Endodermal cell (in vitro differentiated cells): ENCODE data around the gene ACOD1. TPM values are rescaled to one million over a fixed set of nuclear protein-coding genes. Genes with fewer than 3 reads are reported as not detected.

Experiments
- DNase-seq: peaks from one replicate; pipeline ENCODE4 v3.0.0-alpha.2; 2017
- H3K27ac ChIP-seq: 2 replicates; pipeline ENCODE4 v1.5.1; 2013; ENCODE audit warnings: mild to moderate bottlenecking, low read depth, low read length, moderate library complexity
- H3K27me3 ChIP-seq: 2 replicates; pipeline ENCODE4 v1.6.1; 2013; ENCODE audit warnings: mild to moderate bottlenecking, low read length, moderate library complexity; ENCODE audit not compliant: insufficient read depth, control insufficient read depth, poor library complexity, severe bottlenecking
- H3K36me3 ChIP-seq: 2 replicates; pipeline ENCODE4 v1.7.0; 2013; ENCODE audit warnings: mild to moderate bottlenecking, low read length, moderate library complexity; ENCODE audit not compliant: control insufficient read depth, insufficient read depth
- H3K4me1 ChIP-seq: one replicate; pipeline ENCODE4 v1.7.0; 2013; ENCODE audit warnings: low read length; ENCODE audit not compliant: control insufficient read depth, insufficient read depth
- H3K4me3 ChIP-seq: 2 replicates; pipeline ENCODE4 v1.5.1; 2013; ENCODE audit warnings: mild to moderate bottlenecking, low read length, moderate library complexity
- H3K9ac ChIP-seq: 2 replicates; pipeline ENCODE4 v1.6.1; 2013; ENCODE audit warnings: mild to moderate bottlenecking, low read length, moderate library complexity; ENCODE audit not compliant: poor library complexity, severe bottlenecking; ENCODE audit errors: extremely low read depth
- H3K9me3 ChIP-seq: 2 replicates; pipeline ENCODE4 v1.6.1; 2013; ENCODE audit warnings: mild to moderate bottlenecking, low read length, moderate library complexity; ENCODE audit not compliant: control insufficient read depth
- H3K27ac Mint-ChIP-seq: 2 replicates; pipeline ENCODE4 v1.8.0; 2020; ENCODE audit warnings: mixed read lengths
- H3K27me3 Mint-ChIP-seq: 2 replicates; pipeline ENCODE4 v1.8.0; 2021; ENCODE audit warnings: mild to moderate bottlenecking, mixed read lengths; ENCODE audit not compliant: insufficient read depth
- H3K36me3 Mint-ChIP-seq: 2 replicates; pipeline ENCODE4 v1.8.0; 2020; ENCODE audit warnings: low read depth, mixed read lengths
- H3K4me1 Mint-ChIP-seq: 2 replicates; pipeline ENCODE4 v1.8.0; 2020; ENCODE audit warnings: mixed read lengths
- H3K4me3 Mint-ChIP-seq: 2 replicates; pipeline ENCODE4 v1.8.0; 2020; ENCODE audit warnings: mild to moderate bottlenecking, moderate library complexity, mixed read lengths
- H3K9me3 Mint-ChIP-seq: 2 replicates; pipeline ENCODE4 v1.8.0; 2020; ENCODE audit warnings: mild to moderate bottlenecking, mixed read lengths
- WGBS, 2 experiments: methylation state at CpG; one replicate each; pipeline versions ENCODE4 v1.1.5 to v1.1.7; 2013; ENCODE audit warnings: missing lambda C conversion rate in 2 of 2, mixed read lengths in 1 of 2; ENCODE audit not compliant: insufficient coverage in 1 of 2, insufficient read length in 1 of 2; 5-methylcytosine and 5-hydroxymethylcytosine counted together
- total RNA-seq, 2 donors: library from RNA; stranded (reverse); fragmentation: NEBNext Ultra II Directional in 1 of 2; extraction: Animal tissue kit (Norgen Biotek cat#: 25700) in 1 of 2; gene quantifications; 2 replicates in 1 of 2; 3 replicates in 1 of 2; pipeline ENCODE4 v1.2.1, GENCODE V29; 2021
- TF ChIP-seq, protein P1 (sequence below): fragments of 200-600 bp; sonication (generic); conservative IDR thresholded peaks from 2 replicates; pipeline ENCODE4 v1.5.0; 2021; ENCODE audit warnings: antibody characterized with exemption, mild to moderate bottlenecking

Gene ACOD1
- total RNA-seq, 2 donors from 2014 or later, result not detected

DNA sequence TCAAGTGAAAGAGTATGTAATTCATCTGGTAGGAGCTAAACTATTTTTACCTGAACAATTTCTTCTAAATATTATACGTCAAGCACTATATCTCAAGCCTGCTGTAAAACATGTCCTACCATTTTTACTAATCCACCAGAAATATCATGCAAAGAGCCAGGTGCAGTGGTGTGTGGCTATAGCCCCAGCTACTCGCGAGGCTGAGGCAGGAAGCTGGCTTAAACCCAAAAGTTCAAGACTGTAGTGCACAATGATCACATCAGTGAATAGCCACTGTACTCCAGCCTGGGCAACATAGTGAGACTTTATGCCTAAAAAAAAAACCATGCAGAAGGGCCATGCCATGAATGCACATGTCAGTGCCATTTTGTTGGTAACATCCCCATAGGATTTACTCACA, 22.9 kb downstream of the ACOD1 start:
- H3K36me3 ChIP-seq, result no peaks in the 10 kb centered on the region
- no peak overlapping the region for H3K4me3 Mint-ChIP-seq
- H3K9me3 Mint-ChIP-seq, result no peaks in the 10 kb centered on the region

DNA sequence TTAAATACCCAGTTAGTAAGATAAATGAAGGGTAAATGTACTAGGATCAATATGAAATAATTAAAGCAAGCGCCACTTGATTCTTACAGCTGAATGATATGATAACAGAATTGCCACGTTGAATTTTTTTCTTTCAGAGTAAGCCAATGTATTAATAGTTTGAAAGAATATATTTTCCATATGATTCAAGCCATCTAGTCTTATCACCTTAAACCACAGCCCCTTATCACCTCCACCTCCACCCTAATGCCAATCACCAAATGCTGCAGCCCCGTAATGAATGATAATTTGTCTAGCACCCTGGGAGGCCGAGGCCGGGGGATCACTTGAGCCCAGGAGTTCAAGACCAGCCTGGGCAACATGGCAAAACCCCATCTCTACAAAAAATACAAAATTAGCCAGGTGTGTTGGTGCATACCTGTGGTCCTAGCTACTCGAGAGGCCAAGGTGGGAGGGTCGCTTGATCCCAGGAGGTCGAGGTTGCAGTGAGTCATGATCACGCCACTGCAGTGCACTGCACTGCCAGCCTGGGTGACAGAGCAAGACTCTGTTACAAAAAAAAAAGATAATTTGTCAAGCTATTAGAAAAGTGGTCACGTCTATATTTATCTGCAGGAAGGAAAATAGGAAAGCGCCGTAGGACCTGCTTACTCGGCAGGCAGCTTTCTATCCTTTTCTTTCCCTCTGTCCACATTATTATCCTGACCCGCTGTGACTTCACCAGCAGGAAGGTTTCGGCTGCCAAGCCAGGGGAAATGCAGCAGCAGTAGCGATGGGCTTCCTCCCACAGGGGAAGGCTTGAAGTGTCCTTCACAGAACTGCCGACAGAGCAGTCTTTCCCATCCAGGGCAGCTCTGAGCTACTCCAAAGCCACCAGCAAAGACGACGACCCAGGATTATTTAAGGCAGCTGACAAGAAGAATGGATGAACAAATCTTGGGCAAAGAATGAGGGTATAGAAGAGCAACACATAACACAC, 23.8 kb downstream of the ACOD1 start:
- Histone ChIP-seq H3K27me3 (no peaks in the 10 kb centered on the region), H3K36me3 (no peaks in the 10 kb centered on the region), H3K9me3 (no peaks in the 10 kb centered on the region), H3K4me3 (no peak overlapping the region), H3K27ac (no peak overlapping the region), H3K9ac (no peak overlapping the region), H3K4me1 (peaks cover 17% of the 10 kb centered on the region)
- Mint-ChIP-seq H3K36me3 (no peaks in the 10 kb centered on the region), H3K4me3 (no peak overlapping the region), H3K27me3 (peaks cover 2% of the 10 kb centered on the region), H3K4me1 (peaks cover 25% of the 10 kb centered on the region), H3K27ac (no peak overlapping the region), H3K9me3 (no peaks in the 10 kb centered on the region)
- peak; percentile 51 for DNase-seq
- TF ChIP-seq, protein P1, sequence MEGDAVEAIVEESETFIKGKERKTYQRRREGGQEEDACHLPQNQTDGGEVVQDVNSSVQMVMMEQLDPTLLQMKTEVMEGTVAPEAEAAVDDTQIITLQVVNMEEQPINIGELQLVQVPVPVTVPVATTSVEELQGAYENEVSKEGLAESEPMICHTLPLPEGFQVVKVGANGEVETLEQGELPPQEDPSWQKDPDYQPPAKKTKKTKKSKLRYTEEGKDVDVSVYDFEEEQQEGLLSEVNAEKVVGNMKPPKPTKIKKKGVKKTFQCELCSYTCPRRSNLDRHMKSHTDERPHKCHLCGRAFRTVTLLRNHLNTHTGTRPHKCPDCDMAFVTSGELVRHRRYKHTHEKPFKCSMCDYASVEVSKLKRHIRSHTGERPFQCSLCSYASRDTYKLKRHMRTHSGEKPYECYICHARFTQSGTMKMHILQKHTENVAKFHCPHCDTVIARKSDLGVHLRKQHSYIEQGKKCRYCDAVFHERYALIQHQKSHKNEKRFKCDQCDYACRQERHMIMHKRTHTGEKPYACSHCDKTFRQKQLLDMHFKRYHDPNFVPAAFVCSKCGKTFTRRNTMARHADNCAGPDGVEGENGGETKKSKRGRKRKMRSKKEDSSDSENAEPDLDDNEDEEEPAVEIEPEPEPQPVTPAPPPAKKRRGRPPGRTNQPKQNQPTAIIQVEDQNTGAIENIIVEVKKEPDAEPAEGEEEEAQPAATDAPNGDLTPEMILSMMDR, result no peak
- 84 to 86% methylated on average over 8 to 18 of the region's 19 CpGs for WGBS, 2 experiments

More for the DNA sequence above, 22.9 kb downstream of the ACOD1 start:
- Histone ChIP-seq H3K27ac (no peak overlapping the region), H3K4me3 (no peak overlapping the region), H3K27me3 (no peaks in the 10 kb centered on the region), H3K4me1 (peaks cover 12% of the 10 kb centered on the region), H3K9me3 (no peaks in the 10 kb centered on the region), H3K9ac (no peak overlapping the region)
- no peak overlapping the region for H3K27ac Mint-ChIP-seq
- TF ChIP-seq, protein P1, result no peak
- no peaks in the 10 kb centered on the region for H3K27me3 Mint-ChIP-seq
- DNase-seq, result no peak
- H3K4me1 Mint-ChIP-seq, result peaks cover 26% of the 10 kb centered on the region
- H3K36me3 Mint-ChIP-seq, result no peaks in the 10 kb centered on the region
- WGBS, 2 experiments, result 80 to 99% methylated on average over 1 to 3 of the region's 3 CpGs

DNA sequence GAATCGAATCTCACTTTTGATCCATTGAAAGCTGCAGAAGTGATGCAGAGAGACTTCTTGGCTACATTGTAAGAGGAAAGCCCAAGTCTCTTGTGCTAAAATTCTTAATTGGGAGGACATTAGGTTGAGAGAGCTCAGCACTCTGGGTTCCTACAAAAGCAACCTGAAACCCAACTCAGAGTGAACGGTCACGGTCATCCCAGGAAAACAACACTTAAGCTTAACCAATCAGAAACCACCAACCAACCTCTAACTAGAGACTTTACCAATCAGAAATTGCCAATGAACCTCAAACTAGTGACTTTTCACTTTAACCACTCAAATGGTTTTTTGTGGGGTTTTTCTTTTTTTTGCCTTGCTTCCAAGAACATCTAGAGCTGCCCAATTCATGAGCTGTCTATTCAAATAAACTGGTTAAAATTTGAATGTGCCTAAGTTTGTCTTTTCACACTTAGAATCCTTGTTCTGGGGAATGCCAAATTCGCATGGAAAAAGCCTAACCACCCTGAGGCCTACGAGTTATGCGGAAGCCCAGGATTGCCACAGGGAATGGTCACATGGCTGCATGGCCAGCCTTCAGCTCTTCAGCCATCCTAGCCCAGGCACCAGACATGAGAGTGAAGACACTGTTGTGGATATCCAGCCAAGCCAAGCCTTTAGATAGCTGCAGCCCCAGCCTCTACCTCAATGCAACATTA, 25.8 kb downstream of the ACOD1 start:
- Mint-ChIP-seq H3K27me3 (peaks cover 6% of the 10 kb centered on the region), H3K4me1 (peaks cover 25% of the 10 kb centered on the region), H3K27ac (no peak overlapping the region), H3K9me3 (no peaks in the 10 kb centered on the region), H3K36me3 (no peaks in the 10 kb centered on the region), H3K4me3 (no peak overlapping the region)
- TF ChIP-seq, protein P1, result no peak
- Histone ChIP-seq H3K9me3 (no peaks in the 10 kb centered on the region), H3K4me1 (peaks cover 10% of the 10 kb centered on the region), H3K27me3 (peaks cover 4% of the 10 kb centered on the region), H3K36me3 (no peaks in the 10 kb centered on the region), H3K27ac (no peak overlapping the region), H3K9ac (no peak overlapping the region), H3K4me3 (no peak overlapping the region)
- DNase-seq, result no peak
- 91% methylated on average over 4 to 6 of the region's 6 CpGs for whole genome bisulfite sequencing, 2 experiments
